ENCODE data around the gene BCCIP. TPM values are rescaled to one million over a fixed set of nuclear protein-coding genes. Genes with fewer than 3 reads are reported as not detected.

BCCIP gene
- polyA plus RNA-seq, 1 of the 3 experiments (the other 2 are of a cell fraction) = 28.0 TPM

DNA sequence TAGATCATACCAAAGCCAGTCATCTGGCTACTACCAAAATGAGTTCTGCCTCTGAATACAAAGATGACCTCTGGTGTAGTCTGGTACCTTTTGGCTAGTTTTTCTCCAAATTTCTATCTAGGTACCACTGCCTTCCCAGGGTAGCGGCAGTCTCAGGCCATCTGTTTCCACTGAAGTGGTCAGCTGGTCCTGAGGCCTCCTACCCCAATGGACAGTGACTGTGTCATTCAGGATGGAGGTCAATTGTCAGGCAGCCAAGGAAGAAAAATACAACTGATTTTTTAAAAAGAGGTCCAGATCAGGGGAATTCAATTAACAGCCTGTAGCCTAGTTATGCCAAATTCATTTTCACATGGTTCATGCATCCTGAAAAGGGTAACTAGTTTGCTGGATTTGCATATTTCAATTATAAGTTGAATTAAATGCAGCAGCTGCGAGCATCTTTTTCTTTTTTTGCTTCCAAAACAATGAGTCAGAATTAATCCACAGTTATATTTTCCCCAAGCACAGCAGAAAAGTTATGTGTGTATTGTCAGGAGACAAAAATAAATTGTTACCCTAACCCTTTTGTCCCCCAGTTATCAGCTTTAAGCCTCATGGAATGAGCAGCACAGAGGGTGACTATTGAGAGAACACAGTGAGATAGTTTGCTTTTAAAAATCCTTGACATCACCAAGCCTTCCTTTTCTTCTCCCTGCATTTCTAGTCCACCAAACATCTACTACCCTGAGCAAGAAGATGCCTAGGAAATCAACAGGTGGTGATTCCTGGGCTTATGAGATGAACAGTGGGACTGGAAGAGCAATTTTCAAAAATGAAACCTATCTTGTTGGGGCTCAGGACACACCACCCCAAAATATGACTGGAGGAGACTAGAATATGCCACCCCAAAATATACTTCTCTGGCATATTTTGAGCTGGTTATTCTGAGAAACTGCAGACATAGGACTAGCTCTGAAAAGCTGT, 27.7 kb downstream of the BCCIP start:
- no peaks in the 10 kb centered on the region for H3K79me2 ChIP-seq (ENCODE audit: insufficient read depth)
- H3K36me3 ChIP-seq (replicated peaks in 1 of 2; ENCODE audit: control insufficient read depth in 1 of 2, insufficient read depth in 2 of 2, low read length in 1 of 2) = peaks cover 29 to 56% of the 10 kb centered on the region in 2 experiments
- no peak overlapping the region for H2AFZ ChIP-seq (ENCODE audit: low read depth)
- CTCF ChIA-PET = no interaction called here
- no peaks in the 10 kb centered on the region for H3F3A ChIP-seq (replicated peaks; ENCODE audit: insufficient read depth)
- no peaks in the 10 kb centered on the region for H3K9me2 ChIP-seq
- H3K4me3 ChIP-seq (ENCODE audit: low read depth in 2 of 2, low read length in 1 of 2) = no peak overlapping the region
- DNase-seq = no peak
- H3K27me3 ChIP-seq (ENCODE audit: insufficient read depth) = no peaks in the 10 kb centered on the region
- no peaks in the 10 kb centered on the region for H3K9me3 ChIP-seq
- TF ChIP-seq TAF1 (IDR thresholded peaks at IDR 0.05; ENCODE audit: borderline replicate concordance, low read depth, low read length) (no peak), FOXM1 (IDR thresholded peaks at IDR 0.05; ENCODE audit: low read depth) (no peak), RCOR1 (IDR thresholded peaks at IDR 0.05; ENCODE audit: low read length) (no peak), GABPA (IDR thresholded peaks at IDR 0.05; ENCODE audit: low read depth) (no peak)
- TF ChIP-seq, protein P1, sequence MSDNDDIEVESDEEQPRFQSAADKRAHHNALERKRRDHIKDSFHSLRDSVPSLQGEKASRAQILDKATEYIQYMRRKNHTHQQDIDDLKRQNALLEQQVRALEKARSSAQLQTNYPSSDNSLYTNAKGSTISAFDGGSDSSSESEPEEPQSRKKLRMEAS (IDR thresholded peaks at IDR 0.05; ENCODE audit: low read depth) = no peak
- H3K9ac ChIP-seq = no peak overlapping the region
- 92% methylated on average over 2 of the region's 2 CpGs for whole genome bisulfite sequencing (ENCODE audit: low lambda C conversion rate)
- no peaks in the 10 kb centered on the region for H4K20me1 ChIP-seq (ENCODE audit: insufficient read depth)
- H3K4me2 ChIP-seq = no peak overlapping the region
- no peaks in the 10 kb centered on the region for H3K4me1 ChIP-seq (ENCODE audit: control insufficient read depth in 1 of 2, insufficient read depth in 2 of 2, low read depth in 1 of 2, low read length in 1 of 2)
- POLR2A ChIA-PET = no interaction called here
- no peak overlapping the region for H3K27ac ChIP-seq (ENCODE audit: low read depth in 2 of 2, low read length in 1 of 2)

DNA sequence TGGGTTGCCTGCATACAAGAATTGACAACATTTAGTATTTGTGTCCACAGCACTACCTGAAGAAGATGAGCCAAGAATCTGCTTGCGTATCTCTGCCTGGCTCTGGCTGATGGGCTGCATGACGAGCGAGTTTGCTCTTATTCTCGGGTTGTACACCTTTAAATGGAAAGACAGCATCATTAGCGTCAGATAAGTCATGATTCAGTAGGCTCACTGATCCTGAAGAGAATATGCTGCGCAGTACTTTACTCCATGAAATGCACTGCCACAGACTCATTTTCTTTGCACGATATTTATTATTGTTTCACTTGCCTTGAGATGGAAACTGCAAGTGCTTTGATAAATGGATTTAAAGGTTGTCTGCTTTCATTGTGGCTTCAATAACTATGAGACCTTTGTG, 29.1 kb downstream of the BCCIP start:
- Histone ChIP-seq H3K4me3 (ENCODE audit: low read depth in 2 of 2, low read length in 1 of 2) (no peak overlapping the region), H3K4me2 (no peak overlapping the region), H2AFZ (ENCODE audit: low read depth) (no peak overlapping the region), H3F3A (replicated peaks; ENCODE audit: insufficient read depth) (no peaks in the 10 kb centered on the region), H3K79me2 (ENCODE audit: insufficient read depth) (no peaks in the 10 kb centered on the region), H3K27ac (ENCODE audit: low read depth in 2 of 2, low read length in 1 of 2) (no peak overlapping the region), H3K4me1 (ENCODE audit: control insufficient read depth in 1 of 2, insufficient read depth in 2 of 2, low read depth in 1 of 2, low read length in 1 of 2) (no peaks in the 10 kb centered on the region), H3K27me3 (ENCODE audit: insufficient read depth) (no peaks in the 10 kb centered on the region), H3K9me3 (no peaks in the 10 kb centered on the region), H3K9me2 (no peaks in the 10 kb centered on the region), H3K9ac (no peak overlapping the region), H4K20me1 (ENCODE audit: insufficient read depth) (no peaks in the 10 kb centered on the region), H3K36me3 (replicated peaks in 1 of 2; ENCODE audit: control insufficient read depth in 1 of 2, insufficient read depth in 2 of 2, low read length in 1 of 2) (peaks cover 32 to 48% of the 10 kb centered on the region in 2 experiments)
- WGBS (ENCODE audit: low lambda C conversion rate) = 90% methylated on average over 7 of the region's 7 CpGs
- TF ChIP-seq, protein P2, sequence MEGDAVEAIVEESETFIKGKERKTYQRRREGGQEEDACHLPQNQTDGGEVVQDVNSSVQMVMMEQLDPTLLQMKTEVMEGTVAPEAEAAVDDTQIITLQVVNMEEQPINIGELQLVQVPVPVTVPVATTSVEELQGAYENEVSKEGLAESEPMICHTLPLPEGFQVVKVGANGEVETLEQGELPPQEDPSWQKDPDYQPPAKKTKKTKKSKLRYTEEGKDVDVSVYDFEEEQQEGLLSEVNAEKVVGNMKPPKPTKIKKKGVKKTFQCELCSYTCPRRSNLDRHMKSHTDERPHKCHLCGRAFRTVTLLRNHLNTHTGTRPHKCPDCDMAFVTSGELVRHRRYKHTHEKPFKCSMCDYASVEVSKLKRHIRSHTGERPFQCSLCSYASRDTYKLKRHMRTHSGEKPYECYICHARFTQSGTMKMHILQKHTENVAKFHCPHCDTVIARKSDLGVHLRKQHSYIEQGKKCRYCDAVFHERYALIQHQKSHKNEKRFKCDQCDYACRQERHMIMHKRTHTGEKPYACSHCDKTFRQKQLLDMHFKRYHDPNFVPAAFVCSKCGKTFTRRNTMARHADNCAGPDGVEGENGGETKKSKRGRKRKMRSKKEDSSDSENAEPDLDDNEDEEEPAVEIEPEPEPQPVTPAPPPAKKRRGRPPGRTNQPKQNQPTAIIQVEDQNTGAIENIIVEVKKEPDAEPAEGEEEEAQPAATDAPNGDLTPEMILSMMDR (IDR thresholded peaks at IDR 0.05) = no peak
- TF ChIP-seq ELF1 (IDR thresholded peaks at IDR 0.05) = no peak
- no peak for TF ChIP-seq SMC3 (IDR thresholded peaks at IDR 0.05; ENCODE audit: low read depth, low read length)
- no peak for DNase-seq
- CTCF ChIA-PET = no interaction called here
- POLR2A ChIA-PET = no interaction called here
